Activated T-cell treated with anti-CD3 and anti-CD28 coated beads, Interleukin-2, amount 50 U/mL, for 1 hour (primary cell): ENCODE data around the gene GALNT9.
"Not testable (repeated sequence)": the region's sequence is repeated elsewhere in the genome, so short reads cannot be mapped to it uniquely, and the experiment has no call there.

Source experiments
- DNase-seq: peaks from one replicate; pipeline ENCODE4 v3.0.0-alpha.2; 2020

GALNT9 gene

DNA sequence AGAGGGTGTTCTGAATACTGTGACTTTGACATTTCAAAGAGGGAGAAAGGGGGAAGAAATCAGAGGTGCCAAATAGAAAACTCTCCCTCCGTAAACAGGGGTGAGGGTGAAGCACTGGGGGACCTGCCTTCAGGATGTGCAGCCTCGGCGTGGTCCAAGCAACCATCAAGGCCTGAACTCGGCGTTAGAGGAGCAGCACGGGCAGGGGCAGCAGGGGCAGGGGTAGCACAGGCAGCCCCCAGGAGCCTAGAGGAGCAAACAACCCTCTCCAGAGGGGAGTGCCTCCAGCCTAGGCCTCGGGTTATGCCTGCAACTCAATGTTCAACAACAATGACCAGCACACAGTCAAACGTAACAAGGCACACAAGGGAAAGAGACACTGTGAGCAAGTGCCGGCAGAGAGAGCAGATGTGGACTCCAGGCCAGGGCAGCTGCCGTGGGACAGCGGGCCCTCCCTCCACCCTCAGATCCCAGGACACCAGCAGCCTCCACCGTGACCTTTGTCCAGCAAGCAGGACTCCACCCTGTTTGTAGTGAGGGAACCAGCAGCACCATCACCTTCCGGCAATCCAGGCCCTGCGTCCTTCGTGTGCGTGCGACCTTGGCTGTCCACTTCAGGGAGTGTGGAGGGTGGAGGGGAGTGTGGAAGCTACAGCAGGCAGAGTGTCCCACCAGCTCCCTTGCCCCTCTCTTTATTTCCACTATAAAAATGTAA, 18.0 kb downstream of the GALNT9 start:
- DNase-seq, result no peak

DNA sequence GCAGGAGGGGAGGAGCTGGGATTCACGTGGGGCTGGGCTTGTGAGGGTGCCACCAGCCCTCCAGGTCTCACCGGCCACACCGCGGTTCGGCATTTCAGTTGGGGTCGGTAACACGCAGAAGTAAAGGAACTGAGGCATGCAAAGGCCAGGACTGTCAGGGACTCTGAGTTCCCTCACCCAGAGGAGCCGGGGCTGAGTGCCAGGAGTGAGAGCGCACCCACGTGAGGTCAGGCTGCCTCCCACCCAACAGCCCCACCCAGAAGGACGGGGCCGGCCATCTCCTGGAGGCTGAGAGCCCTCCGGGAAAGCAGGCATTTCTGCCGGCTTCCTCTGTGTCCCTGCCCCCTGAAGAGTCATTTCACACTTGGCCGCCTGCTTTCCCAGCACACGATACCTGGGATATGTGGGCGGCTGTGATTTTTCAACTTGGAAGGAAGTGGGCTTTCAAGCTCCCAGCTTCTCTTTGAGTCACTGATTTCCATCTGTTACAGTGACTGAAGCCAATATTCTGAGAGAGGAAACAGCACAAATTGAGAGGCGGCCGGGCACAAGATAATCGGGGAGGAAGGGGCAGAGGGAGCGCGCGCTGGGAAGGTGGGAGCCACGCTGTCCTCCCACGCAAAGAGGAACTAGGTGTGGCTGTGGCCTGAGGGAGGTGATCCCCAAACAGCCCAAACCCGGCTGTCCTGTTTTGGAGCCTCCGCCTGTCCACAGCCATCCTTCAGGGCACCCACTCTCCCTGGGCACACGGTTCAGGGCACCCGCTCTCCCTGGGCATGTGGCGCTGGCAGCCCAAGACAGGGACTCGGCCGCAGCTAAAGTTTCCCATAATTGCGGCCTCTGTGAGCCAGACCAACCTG, 19.0 kb downstream of the GALNT9 start:
- DNase-seq, result no peak

DNA sequence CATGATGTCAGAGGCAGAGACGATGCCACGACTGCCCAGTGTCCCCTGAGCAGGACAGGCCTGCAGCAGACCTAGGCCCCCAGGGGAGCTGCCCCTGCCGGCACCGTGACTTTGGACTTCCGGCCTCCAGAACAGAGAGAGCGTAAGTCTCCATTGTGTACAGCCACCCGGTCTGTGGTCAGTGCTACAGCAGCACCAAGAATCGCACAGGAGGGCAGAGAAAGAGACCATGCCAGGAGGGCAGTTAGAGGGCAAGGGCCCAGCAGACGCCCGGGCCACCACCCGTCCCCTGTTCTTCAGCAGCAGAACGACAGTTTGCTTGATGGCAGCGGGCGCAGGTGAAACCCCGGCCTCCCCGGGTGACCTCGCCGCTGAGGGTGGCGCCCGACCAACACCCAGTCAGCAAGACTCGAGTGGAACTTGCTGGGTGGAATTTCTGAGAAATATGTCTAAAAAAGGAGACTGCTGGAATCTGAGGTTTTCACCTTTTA, 19.7 kb downstream of the GALNT9 start:
- no peak for DNase-seq

DNA sequence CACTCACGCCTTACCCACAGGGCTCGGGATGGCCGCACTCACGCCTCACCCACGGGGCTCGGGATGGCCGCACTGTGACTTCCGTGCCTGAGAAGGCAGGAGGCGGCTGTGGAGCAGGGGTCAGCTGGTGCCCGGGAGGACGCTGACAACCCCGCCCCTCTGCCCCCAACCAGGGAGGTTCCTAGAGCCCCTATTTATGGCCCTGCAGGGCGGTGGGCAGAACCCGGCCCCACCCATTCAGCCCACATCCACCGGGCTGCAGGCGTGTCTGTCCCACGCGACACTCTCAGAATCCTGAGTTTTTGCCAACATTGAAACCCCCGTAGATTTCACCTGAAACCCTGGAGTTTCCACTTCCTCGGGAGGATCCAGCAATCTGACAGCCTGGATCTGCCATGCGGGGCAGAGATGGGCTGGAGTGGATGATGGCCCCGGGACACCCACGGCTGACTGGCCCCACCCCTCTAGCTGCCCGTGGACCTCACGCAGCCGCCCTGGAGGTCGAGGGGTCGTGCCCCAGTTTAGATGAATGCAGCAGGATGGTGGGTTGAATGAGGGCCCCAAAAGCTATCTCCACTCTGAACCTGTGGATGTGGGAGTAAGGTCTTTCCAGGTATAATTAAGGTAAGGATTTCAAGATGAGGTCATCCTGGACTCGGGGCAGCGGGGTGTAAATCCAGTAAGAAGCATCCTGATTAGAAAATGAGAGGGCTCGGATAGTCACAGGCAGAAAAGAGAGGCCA, 20.4 kb downstream of the GALNT9 start:
- DNase-seq, result no peak

DNA sequence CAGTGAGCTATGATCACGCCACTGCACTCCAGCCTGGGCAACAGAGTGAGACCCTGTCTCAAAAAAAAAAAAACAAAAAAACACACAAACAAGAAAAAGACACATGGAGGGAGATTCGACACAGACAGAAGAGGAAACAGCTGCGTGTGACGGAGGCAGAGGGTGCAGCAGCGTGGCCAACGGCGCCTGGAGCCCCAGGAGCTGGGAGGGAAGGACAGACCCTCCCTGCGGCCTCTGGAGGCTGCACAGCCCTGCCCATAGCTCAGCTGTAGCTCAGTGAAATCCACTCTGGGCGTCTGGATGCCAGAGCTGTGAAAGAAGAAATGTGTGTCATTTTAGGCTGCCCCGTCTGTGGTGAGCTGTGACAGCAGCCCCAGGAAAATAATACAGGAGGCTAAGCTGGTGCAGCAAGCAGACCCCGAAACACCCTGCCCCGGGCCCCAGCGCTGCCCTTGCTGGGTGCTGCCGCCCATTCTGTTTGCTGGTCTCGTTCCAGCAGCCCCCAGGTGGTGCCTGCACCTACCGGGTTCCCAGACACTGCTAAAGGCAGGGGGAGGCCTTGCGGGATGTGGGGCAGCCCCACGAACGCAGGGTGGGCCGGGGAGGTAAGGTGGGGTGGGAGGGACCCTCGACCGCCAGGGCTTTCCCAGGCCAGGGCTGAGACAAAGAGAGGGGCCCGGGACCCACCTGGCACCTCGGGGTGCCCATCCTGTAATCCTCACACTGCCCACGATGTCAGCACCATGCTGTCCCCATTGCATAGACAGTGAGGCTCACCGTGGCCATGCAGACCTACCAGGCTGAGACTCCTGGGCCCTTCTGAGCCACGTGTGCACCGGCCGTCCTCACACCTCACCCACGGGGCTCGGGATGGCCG, 21.2 kb downstream of the GALNT9 start:
- no peak for DNase-seq

DNA sequence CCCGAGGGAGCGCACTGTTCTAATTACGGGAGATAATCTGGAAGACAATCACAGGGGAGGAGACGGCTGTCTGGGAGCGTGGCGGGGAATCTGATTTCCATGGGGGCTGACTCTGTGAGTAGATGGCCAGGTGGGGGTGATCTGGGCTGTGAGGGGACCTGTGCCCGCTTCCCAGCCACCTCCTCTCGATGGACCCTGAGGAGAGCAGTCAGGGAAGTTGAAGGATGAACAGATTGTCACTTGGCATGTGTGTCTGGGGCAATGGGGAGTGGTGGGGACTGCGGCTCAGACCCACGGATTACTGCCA, 22.6 kb downstream of the GALNT9 start:
- no peak for DNase-seq

DNA sequence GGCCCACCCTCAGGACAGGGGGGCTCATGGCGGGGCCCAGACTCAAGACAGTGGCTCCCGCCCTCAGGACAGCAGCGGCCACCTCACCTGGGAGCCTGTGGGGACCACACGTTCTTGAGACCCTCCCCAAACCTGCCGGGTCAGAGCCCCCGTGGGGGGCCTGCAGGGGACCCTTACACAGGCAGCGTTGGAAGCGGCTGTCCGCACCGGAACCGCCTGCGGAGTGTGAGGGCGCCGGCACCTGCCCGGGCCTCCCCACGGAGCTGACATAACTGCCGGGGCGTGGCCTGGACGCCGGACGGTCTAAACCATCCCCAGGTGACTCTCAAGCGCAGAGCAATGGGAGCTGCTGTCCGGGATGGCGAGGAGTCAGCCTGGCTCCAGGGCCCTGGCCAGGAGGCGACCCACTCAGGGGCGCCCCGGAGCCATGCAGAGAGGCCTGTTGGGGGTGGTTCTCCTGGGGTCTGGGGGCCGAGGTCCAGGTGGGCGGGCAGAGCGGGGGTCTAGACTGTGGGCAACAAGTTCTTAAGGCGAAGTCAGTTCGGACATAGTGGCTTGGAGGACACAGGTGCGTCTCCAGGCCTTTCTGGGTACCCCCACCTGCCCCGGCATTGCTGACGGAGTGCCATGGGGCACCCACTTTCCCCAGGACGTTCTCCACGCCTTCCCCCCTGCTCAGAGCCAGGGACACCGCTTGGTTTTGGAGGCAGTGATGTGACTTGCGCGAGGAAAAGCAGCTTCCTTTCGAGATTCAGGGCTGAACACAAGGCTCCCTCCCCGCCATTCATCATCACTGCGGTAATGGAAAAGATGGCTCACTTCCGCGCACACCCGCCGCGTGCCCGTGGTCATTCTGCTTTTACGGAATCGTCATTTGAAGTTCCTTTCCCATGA, 23.2 kb downstream of the GALNT9 start:
- DNase-seq, result no peak

DNA sequence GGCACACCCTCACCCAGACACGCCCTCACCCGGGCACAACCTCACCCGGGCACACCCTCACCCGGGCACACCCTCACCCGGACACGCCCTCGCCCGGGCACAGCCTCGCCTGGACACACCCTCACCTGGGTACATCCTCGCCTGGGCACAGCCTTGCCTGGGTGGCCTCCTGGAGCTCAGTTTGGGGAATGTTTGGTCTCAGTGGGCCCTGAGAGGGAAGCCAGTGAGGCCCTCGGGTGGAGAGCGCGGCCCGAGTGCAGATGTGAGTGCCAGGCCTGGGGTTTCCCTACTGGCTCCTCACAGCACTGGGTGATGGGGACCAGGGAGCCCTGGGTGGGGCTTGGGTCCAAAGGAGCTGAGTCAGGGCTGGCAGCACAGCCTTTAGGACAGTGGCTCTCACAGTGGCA, 23.8 kb downstream of the GALNT9 start:
- no peak for DNase-seq

DNA sequence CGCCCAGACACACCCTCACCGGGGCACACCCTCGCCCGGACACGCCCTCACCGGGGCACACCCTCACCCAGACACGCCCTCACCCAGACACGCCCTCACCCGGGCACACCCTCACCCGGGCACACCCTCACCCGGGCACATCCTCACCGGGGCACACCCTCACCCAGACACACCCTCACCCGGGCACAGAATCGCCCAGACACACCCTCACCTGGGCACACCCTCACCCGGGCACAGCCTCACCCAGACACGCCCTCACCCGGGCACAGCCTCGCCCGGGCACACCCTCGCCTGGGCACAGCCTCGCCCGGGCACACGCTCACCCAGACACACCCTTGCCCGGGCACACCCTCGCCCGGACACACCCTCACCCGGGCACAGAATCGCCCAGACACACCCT, 24.5 kb downstream of the GALNT9 start:
- DNase-seq, result not testable (repeated sequence)

DNA sequence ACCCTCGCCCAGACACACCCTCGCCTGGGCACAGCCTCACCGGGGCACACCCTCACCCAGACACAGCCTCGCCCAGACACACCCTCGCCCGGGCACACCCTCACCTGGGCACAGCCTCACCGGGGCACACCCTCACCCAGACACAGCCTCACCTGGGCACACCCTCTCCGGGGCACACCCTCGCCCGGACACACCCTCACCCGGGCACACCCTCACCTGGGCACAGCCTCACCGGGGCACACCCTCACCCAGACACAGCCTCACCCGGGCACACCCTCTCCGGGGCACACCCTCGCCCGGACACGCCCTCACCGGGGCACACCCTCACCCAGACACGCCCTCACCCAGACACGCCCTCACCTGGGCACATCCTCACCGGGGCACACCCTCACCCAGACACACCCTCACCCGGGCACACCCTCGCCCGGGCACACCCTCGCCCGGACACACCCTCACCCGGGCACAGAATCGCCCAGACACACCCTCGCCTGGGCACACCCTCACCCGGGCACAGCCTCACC, 25.5 kb downstream of the GALNT9 start:
- DNase-seq, result not testable (repeated sequence)

DNA sequence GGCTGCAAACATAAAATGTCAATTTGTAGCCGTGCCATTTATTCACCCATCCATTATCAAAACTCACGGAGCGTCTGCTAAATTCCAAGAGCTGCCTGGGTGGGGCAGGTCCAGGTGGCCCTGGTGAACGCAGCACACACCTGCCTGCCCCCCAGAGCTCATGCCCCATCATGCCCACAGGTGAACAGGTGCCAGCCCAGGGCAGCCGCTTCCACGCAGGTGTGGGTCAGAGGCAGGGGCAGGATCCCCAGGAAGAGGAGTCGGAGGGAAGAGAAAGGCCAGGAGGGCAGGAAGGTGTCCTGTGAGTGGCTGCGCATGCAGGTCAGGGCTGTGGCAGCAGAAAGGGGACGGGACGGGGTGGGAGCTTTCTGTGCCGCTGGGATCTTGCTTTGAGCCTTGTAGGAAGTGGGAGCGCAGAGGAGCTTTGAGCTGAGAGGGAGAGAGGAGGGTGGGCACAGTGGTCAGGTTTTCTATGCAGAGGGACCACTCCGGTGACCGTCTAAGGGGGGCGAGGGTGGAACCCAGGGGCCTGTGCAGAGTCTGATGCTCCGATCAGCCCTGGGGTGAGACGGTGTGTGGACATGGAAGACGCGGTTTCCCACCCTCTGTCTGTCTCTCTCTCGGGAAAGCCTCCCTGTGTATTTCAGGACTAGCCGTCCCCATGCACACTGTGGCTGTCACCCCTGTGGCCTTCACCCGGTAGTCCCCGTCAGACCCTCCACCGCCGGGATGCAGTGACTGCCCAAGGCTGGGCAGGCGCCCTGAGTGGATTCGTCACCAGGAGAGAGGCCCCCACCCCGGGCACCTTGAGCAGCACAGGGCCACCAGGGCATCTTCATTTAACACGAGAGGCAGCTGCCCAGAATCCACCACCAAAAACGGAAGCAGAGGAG, 26.7 kb downstream of the GALNT9 start:
- DNase-seq, result no peak

DNA sequence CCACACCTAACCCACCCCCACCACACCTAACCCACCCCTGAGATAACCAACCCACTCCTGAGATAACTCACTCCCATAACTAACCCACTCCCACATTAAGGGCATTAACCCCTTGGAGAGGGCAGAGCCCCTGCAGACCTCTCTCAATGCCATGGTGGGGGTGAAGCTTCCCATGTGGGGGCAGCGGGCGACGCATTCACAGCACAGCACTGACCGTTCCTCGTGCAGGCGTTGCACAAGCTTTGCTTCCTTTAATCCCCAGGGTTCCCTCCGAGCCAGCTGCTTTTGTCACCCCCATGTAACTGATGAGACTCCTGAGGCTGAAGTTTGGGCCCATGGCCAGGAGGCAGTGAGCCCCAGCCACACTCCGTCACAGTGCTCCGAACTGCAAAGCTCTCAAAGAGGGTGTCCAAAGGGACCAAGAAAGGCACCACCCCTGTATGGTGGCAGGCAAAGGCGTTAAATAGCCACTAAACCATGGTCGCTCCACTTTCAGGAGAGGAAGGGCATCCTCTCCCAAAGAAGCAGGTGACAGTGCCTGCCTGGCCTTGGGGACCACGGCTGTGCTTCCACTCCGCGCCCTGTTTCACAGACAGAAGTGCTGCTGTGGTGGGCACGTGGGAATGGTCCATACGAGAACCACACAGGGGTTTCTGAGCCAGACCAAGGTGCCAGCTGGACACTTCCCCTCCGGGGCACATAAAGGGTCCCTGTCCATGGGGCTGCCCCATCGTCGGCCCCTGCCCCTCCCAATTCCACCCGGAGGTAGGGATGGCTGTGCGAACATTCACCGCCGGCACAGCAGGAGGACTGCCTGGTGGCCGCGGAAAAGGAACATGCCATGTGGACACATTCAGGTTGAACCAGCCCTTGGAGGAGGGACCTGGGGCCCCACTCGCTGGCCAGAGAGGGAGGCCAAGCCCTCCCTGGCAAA, 28.3 kb downstream of the GALNT9 start:
- DNase-seq, result no peak

DNA sequence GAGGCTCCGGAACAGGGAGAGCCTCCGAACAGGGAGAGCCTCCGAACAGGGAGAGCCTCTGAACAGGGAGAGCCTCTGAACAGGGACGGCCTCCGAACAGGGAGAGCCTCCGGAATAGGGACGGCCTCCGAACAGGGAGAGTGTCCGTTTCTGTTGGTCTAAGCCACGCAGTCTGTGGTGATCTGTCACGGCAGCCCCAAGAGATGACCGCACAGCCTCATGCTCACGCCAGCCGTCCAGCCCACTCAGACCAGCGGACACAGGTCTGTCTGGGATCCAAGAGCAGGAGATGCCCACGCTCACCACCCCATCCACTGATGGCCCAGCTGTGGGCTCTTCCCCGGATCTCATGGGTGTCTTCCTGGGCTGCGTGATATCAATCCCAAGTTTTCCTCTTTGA, 33.3 kb downstream of the GALNT9 start:
- no peak for DNase-seq

DNA sequence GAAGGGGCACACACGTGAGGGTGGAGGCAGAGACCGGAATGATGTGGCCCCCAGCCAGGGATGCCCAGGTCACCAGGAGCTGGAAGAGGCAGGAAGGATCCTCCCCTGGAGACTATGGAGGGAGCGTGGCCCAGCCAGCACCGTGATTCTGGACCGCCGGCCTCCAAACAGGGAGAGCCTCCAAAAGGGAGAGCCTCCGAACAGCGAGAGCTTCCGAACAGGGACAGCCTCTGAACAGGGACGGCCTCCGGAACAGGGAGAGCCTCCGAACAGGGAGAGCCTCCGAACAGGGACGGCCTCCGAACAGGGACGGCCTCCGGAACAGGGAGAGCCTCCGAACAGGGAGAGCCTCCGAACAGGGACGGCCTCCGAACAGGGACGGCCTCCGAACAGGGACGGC, 33.8 kb downstream of the GALNT9 start:
- not testable (repeated sequence) for DNase-seq

DNA sequence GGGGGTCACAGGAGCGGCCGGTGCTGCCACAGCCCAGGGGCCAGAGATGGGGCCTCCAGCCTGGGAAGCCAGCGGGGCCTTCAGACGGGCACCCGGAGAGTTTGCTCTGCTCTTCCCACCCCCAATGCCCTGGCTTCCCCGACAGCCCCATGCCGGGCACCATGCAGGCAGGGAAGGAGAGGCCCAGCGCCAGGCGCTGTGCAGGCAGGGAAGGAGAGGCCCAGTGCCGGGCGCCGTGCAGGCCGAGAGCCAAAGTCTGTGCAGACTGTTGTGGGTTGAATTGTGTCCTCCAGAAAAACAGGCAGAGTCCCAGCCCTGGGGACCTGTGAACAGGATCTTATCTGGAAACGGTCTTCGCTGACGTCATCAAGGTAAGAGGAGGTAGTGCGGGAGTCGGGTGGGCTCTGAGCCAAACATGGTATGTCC, 34.3 kb downstream of the GALNT9 start:
- no peak for DNase-seq

DNA sequence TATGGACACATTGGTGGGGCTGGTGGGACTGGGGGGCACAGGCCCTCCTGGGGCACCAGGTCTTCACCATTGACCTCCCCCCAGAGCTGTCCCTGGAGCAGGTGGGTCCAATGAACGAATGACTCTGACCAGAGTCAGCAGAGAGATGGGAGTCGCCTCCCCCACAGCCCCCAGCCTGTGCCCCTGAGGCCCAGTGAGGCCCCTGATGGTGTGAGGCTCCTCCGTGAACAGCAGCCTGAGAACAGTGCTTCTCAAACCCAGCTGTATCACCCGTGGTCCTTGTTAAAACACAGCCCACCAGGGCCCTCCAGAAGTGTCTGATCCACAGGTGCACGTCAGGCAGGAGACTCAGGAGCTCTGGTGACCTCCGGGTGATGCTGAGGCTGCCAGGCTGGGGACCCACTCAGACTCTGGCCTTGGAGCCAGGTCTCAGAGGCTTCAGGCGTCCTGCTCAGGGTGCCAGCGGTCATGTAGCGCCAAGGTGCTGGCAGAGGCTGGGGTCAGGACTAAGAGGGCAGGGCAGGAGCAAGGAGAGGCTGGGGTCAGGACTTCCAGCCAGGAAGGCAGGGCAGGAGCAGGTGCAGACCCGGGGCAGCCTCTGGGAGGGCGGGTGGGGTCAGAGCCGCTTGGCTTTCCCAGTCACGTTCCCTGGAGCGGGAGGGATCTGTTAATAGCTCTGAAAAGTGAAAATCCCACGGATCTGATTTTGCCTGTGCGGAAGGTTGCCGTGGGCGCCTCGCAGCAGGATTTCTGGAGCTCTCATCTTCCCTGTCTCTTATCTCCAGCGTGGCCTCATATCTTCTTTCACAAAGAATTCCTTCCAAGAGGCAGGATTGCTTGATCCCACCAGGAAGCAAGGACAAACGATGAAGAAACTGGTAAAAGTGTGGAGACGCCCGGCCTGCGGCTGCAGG, 35.0 kb downstream of the GALNT9 start:
- DNase-seq, result no peak
